GM18873 (cell line): Measurements from ENCODE around the gene E2F1.

ENCODE experiments used
- ATAC-seq: cut with Tn5 transposase; IDR thresholded peaks from one replicate; pipeline ENCODE4 v1.9.1; 2021; ENCODE audit warnings: mild to moderate bottlenecking, moderate library complexity, moderate number of reproducible peaks; ENCODE audit not compliant: unreplicated experiment, low FRiP score

The E2F1 gene

DNA sequence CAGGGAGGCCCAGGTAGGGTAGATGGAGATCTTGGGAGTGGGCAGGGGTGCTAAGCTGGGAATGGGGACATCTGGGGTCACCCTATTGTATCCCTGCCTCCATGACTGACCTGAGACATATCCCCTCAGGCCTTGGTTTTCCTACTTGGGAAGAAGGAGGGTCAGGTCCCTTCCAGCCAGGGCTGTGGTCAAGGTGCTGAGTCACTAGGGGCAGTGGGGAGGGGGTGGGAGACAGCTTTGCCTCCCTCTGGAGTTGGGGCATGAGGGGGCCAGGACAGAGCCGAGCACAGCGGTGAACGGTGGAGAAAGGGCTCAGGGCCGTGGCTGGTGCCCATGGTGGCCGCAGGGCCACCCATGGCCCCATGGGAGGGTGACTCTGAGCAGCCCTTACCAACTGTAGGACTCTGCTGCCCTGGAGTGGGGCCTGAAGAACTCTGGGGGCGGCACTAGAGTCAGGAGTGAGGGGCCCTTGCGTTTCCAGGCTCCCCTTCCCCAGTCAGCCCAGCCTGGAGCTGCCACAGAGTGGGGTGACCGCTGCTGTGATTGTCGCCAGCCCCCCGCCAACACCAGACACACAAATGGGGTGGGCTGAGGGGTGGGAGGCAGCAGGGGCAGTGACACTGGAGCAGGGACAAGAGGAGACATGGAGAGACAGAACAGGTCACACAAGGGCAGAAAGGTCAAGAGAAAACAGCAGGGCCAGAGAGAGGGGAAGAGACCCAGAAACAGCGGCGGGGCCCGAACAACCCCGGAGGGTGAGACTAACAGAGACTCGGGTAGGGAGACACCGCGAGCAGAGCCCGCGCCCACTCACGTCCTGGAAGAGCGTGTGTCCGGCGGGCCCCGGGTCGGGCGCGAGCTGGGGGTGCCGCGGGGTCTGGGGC lies 12.5 kb downstream of the E2F1 start:
- no peak for ATAC-seq

DNA sequence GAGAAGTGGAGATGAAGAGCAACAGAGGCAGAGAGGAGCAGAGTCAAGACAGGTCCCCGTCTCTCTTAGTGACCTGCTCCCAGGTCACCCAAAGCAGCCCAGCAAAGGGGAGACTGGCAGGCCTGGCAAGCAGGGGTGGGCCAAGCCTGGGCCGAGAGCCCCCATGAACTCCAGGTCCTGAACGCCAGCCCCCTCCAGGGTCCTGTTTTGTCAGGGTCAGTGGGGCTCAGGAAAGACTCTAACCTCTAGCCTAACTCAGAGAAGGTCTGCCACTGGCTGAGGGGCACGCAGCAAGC lies 13.1 kb downstream of the E2F1 start:
- ATAC-seq = no peak

DNA sequence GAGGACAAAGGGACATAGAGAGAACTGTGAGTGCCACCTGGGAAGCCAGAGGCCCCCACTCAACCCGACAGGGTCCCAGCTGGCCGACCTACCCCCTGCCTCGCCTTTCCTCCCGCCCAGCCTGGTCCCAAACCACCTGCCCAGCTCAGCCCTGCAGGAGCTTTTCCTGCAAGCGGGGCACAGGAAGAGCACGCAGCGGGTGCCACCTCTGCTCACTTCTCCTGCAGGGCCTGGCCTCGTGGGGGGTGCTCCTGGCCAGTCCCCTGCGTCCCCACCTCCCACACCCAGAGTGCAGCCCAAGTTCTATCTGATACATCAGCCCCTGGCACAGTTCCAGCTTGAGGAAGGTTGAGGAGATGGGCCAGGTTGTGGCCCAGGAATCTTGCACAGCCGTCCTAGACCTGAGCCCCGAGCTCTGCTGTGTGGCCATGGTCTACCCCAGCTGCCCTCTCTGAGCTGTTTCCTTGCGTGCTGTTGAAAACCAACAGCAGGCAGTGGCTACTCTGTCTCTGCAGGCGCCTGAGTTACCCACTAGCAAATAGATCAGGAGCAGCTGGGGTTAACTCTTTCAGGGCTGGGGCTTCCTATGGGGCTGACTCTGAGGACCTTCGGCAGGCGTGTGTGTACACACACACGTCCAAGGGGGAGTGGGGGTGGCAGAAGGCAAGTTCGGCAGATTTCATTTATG lies 13.6 kb downstream of the E2F1 start:
- no peak for ATAC-seq

DNA sequence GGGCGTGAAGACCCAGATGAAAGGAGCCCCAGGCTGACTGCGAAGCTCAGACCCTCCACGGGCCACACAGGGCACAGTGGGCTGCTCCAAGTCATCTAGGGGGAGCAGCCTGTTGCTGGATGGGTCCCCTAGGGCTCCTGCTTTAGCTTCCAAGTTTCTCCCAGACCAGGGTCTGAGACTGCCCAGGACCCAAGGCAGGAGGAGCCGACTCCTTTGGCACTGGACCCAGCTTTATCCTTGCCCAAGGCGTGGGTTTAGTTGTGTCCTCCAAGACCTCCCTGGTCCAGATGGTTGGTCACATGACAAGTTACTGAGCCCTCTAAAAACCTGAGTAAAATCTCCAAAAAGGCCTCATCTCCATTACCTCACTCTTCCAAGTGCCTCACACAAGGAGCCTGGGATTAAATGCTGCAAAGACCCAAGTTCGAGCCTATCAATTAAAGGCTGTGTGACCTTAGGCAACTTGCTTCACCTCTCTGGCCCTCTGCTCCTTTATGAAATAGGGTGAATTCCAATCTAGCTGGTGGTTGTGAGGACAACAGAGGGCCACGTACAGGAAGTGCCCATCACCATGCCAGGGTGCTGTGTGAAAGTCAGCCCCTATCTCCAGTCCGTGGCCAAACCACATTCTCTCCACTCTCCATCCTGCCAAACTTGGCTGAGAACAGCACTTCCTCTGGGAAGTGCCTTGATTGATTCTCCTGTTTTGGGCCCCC lies 14.5 kb downstream of the E2F1 start:
- no peak for ATAC-seq

DNA sequence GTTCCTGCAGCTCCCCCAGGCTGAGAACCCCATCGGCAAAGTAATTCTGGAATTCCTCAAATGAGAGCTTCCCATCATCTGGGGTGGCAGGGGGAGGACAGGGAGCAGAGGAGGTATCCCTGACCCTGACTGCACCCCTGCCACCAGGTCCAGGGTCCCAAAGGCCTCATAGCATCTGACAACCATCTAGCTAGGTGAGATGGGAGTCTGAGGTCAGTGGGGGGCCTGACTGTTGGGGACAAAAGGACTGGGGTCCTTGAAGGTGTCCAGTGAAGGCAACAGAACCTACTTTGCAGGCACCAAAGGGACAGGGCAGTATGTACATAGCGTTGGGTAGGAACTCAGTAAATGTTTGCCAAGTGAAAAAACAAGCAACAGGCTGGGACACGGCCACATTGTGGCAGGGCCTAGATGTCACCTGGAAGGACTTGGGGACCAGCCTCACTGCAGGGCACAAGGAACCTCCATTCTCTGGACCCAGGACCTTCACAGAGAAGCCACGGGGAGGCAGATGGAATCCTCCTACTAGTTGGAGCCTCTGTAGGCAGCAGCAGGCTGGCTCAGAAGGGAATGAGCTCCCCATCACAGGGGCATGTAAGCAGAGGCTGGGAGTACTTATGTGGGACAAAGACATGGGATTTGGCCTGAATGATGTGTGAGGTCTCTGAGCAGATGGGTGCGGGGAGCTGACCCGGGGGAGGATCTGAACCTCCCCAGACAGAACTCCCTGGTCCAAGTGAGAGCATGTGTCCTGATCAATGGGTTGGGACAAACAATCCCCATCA lies 15.3 kb downstream of the E2F1 start:
- ATAC-seq = no peak

DNA sequence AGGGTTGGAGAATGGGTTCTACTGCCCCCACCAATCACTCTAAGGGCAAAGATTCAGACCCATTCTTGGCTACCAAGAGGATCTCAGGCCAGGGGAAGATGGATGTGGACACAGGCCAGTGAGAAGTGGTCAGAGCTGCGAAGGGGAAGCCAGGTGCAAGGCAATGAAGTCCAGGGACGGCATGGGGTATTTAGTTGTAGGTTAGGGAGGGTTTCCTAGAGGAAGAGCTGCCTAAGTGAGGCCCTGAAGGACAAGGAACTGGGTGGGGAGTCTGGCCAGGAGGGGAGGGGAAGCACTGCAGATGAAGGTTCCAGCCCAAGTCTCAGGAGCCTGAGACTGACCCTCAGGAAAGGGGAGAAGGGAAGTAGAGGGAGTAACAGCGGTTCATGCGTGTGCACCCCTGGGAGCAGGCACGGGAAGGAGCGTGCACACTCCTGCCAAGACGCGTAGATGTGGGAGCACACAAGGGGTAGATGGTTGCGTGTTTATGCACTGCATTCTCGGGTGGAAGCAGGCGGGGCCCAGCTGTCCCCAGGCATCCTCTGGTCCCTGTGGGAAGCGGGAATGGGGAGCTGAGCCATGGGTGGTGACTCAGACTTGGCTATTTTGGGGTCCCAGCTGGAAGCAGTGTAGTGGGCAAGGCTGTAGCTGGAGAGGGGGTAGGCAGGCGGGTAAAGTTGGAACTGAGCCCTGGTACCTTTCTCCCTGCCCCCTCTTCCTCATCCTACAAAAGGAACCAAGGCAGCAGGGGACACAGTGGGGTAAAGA lies 16.1 kb downstream of the E2F1 start:
- no peak for ATAC-seq

DNA sequence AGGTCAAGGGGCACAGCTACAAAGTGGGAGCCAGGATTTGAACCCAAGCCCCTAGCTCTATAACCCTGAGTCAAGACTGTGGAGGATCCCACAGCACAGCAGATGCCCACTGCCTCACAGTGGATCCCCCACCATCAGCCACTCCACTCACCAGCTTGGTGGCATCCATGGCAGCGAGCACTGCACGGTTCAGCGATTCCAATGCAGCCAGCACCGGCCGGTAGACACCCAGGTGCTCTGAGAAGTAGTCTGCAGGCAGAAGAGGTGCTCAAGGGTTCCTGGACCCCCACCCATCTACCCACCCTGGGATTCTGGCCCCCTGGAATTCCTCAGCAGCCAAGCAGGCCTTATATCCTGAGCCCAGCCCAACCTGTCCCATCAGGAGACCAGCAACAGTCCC lies 17.0 kb downstream of the E2F1 start:
- no peak for ATAC-seq

DNA sequence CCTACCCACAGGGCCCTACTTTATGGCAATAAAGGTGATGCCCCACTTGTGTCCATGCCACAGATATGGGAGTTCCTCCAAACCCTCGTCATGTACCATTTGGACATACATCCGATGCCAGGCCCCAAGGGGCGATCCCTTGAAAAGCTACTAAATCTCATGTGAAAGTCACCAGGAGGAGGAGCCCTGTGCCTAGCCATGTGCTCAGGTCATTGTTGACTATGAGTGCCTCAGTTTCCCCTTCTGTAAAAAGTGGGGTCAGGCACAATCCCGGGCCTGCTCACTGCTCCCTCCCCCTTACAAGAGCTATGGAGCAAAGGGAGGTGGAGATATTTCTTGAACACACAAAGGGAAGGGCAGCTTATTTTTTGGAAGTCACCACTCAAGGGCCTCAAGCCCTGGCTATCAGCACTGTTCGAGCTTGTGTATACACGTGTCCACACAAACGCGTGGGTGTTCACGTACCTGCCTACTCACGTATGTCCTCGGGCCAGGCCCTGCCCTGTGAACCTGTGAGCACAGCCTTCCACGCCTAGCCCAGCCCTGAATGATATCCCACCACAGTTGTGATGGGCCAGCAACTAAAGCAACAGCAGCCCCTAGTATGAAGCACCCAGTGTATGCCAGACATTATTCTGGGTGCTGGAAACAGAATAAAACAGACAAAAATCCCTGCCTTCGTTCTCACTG lies 17.6 kb downstream of the E2F1 start:
- no peak for ATAC-seq

DNA sequence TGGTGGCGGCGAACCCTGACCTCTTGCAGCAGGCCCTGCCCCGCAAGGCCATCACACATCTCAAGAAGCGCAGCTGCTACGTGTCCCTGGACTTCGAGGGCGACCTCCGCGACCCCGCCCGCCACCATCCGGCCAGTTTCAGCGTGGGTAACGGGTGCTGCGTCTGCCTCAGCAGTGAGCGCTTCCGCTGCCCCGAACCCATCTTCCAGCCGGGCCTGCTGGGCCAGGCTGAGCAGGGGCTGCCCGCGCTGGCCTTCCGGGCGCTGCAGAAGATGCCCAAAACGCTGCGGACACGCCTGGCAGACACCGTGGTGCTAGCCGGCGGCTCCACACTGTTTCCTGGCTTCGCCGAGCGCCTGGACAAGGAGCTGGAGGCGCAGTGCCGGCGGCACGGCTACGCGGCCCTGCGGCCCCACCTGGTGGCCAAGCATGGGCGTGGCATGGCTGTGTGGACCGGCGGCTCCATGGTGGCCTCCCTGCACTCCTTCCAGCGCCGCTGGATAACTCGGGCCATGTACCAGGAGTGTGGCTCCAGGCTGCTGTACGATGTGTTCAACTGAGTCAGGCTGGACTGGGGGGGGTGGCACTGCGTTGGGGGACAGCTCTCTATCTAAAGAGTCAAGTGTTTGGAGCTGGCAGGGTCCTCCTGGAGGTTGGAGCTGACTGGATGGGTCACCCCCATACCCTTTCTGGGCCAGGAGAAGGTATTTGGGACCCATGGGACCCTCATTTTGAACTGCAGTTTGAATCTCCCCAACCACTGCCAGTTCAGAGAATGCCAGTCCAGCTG lies 18.3 kb downstream of the E2F1 start:
- ATAC-seq = peak; percentile 31

DNA sequence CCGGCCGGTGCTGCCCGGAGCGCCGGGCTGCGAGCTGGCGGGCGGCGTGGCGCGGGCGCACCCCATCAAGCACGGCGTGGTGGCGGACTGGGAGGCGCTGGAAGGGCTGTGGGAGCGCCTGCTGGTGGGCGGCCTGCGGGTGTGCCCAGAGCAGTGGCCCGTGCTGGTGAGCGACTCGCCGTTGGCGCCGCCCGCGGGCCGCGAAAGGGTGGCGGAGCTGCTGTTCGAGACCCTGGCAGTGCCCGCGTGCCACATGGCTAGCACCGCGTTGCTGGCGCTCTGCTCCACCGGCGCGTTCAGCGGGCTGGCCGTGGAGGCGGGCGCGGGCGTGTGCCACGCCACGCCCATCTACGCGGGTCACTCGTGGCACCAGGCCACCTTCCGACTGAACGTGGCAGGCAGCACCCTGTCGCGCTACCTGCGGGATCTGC lies 18.9 kb downstream of the E2F1 start:
- ATAC-seq = peak; percentile 11

DNA sequence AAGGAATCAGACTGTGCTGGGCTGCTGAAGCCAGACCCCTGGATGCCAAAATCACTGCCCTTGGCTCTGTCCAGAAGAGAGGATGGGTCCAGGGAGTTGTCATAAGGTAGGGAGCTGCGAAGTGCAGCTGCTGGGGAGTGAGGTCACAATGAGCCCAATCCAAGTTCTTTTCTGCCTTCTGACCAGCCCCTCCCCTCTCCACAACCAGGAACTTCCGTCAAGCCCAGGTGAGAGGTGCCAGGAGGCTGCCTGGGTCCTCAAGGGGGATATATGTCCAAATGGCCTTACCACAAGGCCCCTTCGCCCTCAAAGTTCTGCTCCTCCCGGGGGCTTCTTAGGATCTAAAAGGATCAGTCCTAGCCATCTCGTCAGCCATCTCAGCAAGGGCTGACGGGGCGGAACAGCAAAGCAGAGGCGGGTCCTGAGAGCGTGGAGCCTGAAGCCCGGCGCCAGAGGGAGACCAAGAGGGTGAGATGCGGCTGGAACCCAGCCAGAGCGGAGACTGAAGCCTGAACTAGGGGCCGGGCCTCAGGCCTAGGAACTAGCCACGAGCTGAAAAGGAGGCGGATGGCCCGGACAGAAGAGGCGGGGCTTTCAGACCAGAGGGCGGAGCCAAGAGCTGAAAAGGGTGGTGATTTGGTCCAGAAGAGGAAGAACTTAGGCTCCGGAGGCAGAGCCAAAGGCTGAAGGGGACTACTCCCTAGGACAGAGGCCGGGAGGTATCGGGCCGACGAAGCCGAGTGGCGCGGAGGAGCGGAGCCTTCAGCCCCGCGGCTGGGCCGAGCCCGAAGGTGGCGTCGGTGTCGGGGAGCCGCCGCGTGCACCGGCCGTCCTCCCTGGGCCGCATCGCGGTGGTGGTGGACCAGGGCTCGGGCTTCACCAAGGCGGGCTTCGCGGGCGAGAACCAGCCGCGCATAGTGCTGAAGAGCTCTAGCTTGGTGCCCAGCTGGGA lies 19.6 kb downstream of the E2F1 start, which contains the start of gene ACTL10:
ACTL10 (plus strand) TSS at position 651 of the 952 bp plus-strand sequence. CDS start 555 bp downstream, outside the sequence.
- ATAC-seq = peak; percentile 59

DNA sequence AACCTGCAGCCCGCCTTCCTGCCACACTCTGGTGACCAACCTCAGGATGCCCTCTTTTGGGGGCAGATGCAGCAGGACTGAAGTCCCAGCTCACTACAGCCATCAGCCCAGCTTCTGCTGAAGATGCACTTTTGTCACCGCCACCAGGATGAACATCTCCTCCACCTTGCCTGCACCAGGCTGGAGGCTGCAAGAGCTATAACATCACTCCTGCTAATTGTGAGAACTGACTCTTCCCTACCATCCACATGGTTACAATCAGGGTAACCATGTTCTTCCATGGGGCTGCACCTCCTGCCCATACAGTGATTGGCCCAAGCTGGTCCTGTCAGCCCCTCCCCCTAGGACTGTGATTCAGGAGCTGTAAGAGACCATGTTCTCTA lies 21.4 kb downstream of the E2F1 start:
- no peak for ATAC-seq

DNA sequence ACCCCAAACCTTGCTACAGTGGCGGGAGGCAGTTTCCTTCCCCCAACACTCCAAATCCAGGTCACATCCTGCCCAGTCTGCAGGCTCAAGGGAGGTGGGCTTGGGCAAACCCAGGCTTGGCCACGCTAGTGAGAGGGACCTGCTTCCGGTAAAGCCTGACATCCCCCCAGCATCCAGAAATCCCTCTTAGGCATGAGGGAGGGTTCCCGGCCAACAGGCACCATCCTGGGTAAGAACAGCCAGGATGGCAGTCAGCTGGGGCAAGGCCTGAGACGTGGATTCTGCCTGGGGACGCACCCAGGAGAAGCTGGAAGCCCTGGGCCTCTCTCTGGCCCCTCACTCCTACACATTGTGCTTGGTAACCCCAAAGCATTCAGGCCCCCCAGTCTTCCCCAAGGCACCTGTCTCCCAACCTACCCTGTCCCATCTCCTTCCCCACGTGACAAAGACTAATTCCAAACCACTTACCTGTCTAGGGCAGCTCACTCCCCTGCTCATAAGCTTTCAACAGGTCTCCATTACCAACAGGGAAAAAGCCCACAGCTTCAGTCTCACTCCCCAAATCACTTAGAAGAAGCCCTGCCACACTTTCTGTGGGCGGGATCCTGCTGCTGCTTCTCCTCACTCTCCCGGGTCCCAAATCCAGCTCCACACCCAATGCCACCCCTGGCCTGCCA lies 22.0 kb downstream of the E2F1 start:
- ATAC-seq = no peak

DNA sequence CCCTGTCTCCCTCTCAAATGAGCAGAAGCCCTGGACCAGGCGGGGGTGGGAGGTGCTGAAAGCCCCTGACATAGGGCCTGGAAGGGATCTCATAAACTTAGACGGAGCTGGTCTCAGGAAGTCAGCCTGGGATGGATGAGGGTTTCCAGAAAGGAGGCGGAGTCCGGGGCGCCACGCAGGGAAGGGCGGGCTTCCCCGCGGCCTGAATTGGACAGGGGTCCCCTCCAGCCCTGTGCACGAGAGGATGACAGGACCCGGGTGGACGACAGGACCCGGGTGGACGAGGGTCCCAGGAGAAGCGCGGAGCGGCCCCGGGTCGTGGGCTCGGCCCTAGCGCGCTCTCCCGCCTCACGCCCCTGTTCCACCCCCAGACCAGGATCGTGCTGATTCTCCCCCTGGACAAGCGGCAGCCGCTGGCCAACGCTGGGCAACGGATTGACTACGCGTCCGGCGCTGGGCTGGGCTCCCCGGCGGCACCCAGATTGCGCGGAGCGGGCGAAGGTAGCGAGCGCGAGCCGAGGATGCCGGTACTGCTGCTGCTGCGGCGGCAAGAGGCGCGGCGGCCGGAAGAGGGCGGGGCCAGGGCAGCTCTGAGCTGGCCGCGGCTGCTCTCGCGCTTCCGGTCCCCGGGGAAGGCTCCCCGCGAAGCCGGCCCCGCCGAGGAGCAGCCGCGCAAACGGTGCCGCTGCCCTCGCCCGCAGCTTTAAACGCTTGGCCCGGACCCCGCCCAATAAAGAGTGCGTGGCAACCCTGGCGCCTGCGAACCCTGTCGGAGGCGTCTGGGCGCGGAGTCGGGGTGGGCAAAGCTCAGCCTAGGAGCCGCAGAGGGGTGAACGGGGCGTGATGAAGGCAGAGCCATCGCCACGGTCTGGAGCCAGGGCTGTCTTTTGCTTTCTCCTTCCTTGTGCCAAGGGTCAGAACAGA lies 22.8 kb downstream of the E2F1 start:
- ATAC-seq = no peak

DNA sequence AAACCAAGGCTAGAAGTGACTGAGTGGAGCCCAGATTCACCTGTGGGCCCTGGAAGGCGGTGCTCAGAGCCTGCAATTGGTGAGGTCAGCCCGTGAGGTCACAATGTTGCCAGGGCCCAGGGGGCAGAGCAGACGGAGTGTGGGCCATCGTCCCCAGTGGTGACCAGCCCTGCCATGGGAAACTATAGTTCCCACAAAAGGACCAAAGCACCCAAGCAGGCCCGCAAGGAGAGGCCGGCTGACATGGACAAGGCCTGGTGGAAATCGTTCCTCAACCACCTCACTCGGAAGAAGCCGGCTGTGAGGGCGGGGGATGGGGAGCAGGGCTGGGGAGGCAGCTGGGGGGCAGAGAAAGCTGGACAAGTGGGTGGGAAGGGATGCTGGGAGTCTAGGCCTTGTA lies 24.0 kb downstream of the E2F1 start, which contains the start of gene C20orf144:
C20orf144 (plus strand) TSS at position 156 of the 400 bp plus-strand sequence; CDS start at position 175, 19 bp downstream.
- ATAC-seq = no peak

DNA sequence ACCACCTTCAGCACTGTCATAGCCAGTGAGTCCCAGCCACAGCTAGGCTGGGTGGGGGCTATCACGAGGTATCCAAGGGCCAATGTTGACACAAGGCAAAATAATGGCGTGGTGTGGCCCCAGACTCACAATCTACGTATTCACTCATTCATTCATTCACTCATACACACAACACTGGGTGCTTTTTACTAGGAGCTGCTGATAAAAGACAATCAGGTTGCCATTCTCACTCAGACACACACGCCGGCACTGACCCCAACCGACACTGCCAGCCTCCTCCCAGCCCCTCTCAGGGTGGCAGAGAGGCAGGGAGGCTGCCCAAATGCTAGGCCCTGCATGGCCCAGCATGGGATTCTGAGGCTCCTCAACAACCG lies 25.5 kb downstream of the E2F1 start:
- ATAC-seq = no peak
